NCI-H2196 treated with DMSO at 0.1 percent for 48 hours (cell line): Measurements from ENCODE around the gene HLX.

Experiments
- DNase-seq: peaks from one replicate; lab custom pipeline; 2025; ENCODE audit not compliant: unreplicated experiment; lab: John Stamatoyannopoulos, UW

Gene HLX, protein sequence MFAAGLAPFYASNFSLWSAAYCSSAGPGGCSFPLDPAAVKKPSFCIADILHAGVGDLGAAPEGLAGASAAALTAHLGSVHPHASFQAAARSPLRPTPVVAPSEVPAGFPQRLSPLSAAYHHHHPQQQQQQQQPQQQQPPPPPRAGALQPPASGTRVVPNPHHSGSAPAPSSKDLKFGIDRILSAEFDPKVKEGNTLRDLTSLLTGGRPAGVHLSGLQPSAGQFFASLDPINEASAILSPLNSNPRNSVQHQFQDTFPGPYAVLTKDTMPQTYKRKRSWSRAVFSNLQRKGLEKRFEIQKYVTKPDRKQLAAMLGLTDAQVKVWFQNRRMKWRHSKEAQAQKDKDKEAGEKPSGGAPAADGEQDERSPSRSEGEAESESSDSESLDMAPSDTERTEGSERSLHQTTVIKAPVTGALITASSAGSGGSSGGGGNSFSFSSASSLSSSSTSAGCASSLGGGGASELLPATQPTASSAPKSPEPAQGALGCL

GRCh38 chr1:220879076-220879508 lies at the start of gene HLX:
HLX (plus strand) TSS chr1:220879443; CDS start chr1:220879858, 415 bp downstream.
- no peak for DNase-seq

DNA sequence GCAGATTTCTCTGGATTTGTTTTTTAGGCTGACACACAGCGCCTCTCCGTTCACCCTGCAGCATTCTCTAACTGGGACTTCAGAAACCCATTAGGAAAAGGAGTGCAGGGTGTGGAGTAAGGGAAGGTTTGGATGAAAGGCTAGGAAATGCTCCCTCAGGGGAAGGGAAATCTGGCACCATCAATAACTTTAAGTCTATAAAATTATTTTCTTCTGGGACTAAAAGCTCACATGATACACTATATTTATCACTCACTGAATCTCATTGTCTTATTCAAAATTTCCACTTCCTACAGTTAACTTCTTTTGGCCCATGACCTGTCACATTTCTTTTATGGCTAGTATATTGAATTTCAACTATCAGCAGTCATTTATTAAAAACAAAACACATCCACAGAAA lies 45.8 kb upstream of the HLX start:
- no peak for DNase-seq

DNA sequence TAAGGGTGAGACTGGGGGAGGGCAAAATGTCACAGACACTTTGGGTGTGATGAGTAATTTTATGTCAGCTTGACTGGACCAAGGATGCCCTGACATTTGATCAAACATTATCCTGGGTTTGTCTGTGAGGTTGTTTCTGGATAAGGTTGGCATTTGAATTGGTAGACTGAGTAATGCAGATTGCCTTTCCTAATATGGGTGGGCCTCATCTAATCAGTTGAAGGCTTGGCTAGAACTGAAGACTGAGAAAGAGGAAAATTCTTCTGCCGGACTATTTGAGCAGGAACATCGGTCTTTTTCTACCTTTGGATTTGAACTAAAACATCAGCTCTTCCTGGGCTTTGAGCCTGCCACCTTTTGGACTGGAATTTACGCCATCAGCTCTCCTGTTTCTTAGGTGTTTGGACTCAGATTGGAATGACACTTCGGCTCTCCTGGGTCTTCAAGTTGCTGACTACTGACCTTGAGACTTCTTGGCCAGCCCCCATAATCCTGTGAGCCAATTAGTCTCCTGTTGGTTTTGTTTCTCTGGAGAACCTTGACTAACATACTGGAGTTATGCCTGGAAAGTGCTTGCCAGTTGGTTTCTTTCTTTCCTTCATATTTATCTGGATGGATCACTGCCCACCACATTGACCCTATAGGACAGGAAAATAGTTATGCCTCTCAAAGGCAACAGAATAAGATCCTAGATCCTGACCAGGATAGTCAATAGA lies 44.9 kb upstream of the HLX start:
- no peak for DNase-seq

DNA sequence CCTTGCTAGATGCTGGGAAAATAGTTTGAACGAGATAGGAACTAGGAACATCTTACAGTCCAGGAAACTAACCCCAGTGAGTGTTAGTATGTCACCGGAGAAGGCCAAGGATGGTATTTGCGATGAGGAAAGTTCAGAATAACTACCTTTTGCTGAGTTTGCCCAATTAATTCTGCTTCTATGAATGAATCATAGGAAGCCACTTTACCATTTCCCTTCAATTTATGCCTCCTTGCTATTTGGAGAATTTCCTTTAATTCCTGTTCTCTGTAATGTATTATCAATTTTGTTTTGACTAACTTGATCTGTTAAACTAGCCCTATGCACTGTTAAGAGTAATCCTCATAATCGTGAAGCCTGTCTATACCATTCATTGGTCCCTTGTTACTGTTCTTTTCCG lies 40.7 kb upstream of the HLX start:
- no peak for DNase-seq

- no peak for DNase-seq
Observed at GRCh38 chr1:220839474-220839873, 39.8 kb upstream of the HLX start.

DNA sequence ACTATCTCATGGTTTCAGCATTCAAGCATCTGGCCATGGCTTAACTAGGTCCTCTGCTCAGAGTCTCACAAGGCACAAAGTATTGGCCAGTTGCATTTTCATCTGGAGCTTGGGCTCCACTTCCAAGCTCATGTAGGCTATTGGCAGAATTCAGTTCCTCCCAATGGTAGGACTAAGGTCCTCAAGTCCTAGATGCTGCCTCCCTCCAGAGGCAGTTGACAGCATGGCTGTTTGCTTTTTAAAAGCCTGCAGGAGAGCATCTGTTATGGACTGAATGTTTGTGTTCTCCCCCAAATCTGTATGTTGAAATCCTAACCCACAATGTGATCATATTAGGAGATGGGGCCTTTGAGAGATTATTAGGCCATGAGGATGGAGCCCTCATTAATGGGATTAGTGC lies 38.0 kb upstream of the HLX start:
- no peak for DNase-seq

- no peak for DNase-seq
Observed at GRCh38 chr1:220843481-220844011, 35.7 kb upstream of the HLX start.

GRCh38 chr1:220852408-220852807 lies 26.8 kb upstream of the HLX start:
- no peak for DNase-seq

DNA sequence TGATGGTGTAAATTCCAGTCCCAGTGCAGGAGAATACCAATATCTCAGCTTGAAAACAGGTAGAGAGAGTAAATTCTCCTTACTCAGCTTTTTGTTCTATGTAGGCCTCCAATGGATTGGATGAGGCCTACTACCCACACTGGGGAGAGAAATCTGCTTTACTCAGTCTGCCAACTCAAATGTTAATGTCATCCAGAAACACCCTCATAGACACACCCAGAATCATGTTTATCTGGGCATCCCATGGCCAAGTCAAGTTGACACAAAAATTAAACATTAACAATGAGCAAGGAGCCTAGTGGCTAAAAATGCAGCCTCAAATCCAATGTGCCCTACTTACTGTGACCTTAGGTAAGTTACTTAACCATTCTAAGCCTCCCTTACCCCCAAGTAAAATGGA lies 6.9 kb upstream of the HLX start:
- DNase-seq = no peak

- no peak for DNase-seq
Observed at GRCh38 chr1:220873087-220873486, 6.2 kb upstream of the HLX start.

- no peak for DNase-seq
Observed at GRCh38 chr1:220873868-220874655, 5.2 kb upstream of the HLX start.

DNA sequence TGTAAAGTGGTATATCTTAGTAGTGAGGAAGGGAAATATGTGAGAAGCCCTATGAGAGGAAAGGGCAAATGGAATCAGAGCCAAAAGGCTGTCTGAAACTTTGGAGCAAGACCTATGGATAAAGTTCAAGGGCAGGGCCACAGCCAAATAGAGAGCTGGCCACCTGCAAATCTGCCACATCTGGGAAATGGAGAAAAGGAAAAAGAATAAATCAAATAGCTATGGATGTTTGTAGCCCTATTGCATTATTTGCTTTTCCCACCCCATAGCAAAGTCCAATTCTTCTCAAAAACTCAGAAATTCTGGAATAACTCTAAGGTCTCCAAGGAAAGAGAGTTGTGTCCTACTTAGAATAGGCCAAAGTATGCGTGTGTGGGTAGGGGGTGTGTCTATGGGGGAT lies 4.0 kb upstream of the HLX start:
- DNase-seq = no peak

- no peak for DNase-seq
Observed at GRCh38 chr1:220876511-220877376, 2.5 kb upstream of the HLX start.

DNA sequence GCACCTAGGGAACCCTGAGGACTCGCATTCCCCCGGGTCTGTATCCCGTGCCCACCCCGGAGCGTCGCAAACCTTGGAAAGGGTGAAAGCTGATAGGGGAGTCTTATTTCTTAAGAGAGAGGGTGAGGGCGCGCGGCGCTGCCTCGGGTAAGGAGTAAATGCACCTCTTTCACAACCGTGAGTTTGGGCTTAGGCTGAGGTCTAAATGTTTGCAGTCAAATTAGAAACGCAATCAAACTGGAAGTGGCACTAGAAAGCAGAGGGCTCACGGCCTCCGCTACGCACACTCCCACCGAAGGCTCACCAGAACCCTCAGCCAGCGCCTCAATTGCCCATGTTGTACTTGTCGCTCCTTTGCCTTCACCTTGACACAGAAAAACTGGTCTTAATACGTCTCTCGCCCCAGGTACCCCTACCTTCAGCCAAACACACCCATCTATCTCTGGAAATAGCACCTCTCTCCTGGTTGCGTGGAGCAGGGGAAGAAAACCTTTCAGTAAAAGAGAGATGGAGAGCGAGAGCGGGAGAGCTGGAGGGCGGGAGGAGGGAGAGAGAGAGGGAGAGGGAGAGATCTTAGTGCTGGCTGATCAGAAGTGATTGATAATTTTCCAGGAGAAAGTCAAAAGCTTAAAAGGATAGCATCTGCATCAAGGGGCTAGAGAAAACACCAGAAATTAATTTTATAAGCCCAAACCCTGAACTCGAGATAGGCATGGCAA lies 1.7 kb upstream of the HLX start:
- DNase-seq = no peak

DNA sequence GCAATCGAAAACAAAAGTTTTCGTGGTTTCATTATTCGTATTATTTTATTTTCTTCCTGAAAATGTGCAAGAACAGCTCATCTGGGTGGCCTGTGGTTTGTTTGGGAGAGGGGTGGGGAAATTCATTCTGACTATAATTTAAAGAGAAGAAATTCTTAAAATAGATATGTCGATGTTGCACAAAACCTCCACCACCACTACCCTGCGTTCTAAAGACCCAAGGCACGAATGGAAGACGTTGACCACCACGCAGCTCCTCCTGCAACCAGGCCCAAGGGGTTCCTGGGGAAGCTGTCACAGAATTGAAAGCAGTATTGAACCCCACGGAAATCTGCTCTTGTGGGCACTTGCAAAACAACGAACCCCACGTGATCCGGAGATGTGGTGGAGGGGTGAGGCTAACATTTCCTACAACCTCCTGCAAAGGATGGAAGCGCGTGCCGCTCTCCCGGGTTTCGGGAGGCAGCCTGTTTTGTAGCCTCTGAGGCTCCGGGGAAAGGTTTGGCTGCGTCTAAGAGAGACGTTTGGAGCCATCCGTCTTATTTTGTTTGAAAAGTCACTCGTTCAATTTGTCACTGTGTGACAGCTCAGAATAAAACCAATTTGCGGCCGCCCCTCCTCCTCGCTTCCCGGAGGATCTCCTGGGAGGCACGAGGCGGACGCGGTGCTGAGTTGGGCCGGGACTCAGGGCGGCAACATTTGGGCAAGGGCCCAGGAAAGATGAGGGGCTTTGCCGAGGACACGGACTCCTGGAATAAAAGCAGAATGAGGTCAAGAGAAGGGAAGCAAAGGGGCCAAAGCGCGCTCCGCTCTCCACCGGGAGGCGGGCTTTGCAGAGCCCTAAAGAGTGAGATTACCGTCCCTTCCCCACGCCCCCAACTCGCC lies 810 bp upstream of the HLX start:
- DNase-seq = no peak

- no peak for DNase-seq
Observed at GRCh38 chr1:220879509-220880361, 492 bp downstream of the HLX start.

GRCh38 chr1:220880362-220880670 lies 1.1 kb downstream of the HLX start:
- no peak for DNase-seq
